ENCODE results near the gene TYSND1.
"Not testable (repeated sequence)": the region's sequence is repeated elsewhere in the genome, so short reads cannot be mapped to it uniquely, and the experiment has no call there.

The TYSND1 gene

DNA sequence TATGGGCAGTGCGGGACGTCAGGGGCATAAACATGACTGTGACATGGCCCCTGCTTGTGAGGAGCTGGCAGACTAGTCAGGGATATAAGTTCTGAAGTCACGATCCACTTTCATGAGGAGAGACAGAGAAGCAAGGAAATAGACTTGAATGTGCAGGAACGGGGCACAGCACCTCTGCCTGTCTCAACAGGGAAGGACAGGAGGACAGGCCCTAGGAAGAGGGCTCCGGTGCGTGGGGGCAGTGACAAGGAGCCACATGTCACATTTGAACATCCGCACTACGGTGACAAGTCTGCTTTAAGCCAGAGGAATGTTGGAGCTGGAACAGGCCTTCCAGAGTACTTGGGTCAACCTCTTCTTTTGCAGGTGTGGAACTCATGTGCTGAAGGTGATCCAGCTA lies 43.6 kb upstream of the TYSND1 start:
- in situ Hi-C loops (cut with MboI; ENCODE audit: low sequenced_read_pairs, unreplicated experiment), result no loop called here
- DNase-seq (ENCODE audit: low spot score), result no peak
- TF ChIP-seq, protein P1, sequence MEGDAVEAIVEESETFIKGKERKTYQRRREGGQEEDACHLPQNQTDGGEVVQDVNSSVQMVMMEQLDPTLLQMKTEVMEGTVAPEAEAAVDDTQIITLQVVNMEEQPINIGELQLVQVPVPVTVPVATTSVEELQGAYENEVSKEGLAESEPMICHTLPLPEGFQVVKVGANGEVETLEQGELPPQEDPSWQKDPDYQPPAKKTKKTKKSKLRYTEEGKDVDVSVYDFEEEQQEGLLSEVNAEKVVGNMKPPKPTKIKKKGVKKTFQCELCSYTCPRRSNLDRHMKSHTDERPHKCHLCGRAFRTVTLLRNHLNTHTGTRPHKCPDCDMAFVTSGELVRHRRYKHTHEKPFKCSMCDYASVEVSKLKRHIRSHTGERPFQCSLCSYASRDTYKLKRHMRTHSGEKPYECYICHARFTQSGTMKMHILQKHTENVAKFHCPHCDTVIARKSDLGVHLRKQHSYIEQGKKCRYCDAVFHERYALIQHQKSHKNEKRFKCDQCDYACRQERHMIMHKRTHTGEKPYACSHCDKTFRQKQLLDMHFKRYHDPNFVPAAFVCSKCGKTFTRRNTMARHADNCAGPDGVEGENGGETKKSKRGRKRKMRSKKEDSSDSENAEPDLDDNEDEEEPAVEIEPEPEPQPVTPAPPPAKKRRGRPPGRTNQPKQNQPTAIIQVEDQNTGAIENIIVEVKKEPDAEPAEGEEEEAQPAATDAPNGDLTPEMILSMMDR (IDR thresholded peaks at IDR 0.05; ENCODE audit: borderline replicate concordance, control extremely low read depth, extremely low read depth, insufficient read depth, missing control alignments), result no peak

DNA sequence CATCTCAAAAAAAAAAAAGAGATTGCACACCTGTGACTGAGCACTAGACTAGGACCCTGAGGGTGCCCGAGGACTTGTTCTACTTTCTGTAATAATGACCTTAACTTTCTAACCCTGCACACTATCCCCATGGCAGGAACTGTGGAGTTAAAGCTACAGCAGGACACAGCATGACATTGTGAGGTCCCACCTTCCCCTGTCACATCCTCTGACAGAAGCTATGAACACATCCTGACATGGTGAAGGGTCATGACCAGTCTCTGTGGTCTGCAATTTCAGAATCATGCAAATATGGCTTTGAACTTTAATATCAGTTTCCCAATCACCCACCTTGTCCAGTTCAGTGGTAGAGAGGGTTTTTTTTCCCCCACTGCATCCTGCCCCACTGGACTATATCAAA lies 42.3 kb upstream of the TYSND1 start:
- TF ChIP-seq, protein P1 (IDR thresholded peaks at IDR 0.05; ENCODE audit: borderline replicate concordance, control extremely low read depth, extremely low read depth, insufficient read depth, missing control alignments), result no peak
- no peak for DNase-seq (ENCODE audit: low spot score)
- in situ Hi-C loops (cut with MboI; ENCODE audit: low sequenced_read_pairs, unreplicated experiment), result no loop called here

DNA sequence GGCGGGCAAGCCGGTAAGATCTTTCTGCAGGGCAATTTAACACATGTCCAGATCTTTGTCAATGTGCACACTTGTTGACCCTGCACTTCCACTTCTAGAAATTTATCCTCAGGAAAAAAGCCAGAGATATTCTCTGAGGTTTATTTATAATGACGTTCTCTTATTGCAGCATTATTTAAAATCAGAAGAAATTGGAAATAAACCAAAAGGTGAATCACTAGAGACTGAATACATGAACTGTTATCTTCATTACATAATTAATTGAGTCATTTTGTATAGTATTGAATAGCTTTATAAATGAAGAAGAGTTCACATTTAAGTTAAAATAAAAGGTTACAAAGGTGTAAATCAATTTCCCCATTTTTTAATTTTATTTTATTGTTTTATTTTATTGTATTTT lies 40.1 kb upstream of the TYSND1 start:
- TF ChIP-seq, protein P1 (IDR thresholded peaks at IDR 0.05; ENCODE audit: borderline replicate concordance, control extremely low read depth, extremely low read depth, insufficient read depth, missing control alignments), result no peak
- no peak for DNase-seq (ENCODE audit: low spot score)
- in situ Hi-C loops (cut with MboI; ENCODE audit: low sequenced_read_pairs, unreplicated experiment), result no loop called here

DNA sequence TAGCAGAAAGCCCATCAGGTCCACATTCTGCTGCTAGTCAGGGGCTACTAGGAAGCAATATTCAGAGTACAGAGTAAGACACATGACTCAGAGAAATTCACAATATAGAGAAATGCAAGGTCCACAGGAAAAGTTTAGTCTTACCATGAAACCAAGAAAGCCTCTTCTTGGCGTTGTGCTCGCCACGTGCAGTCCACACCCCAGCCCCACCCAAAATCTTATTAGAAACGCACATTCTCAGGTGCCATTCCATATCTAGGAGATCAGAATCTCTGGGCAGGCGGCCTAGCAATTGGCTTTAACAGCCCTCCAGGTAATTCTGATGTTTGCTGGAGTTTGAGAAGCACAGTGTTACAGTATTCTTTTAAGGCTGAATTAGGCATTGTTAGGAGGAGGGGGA lies 39.6 kb upstream of the TYSND1 start:
- TF ChIP-seq, protein P1 (IDR thresholded peaks at IDR 0.05; ENCODE audit: borderline replicate concordance, control extremely low read depth, extremely low read depth, insufficient read depth, missing control alignments), result no peak
- in situ Hi-C loops (cut with MboI; ENCODE audit: low sequenced_read_pairs, unreplicated experiment), result no loop called here
- DNase-seq (ENCODE audit: low spot score), result no peak

DNA sequence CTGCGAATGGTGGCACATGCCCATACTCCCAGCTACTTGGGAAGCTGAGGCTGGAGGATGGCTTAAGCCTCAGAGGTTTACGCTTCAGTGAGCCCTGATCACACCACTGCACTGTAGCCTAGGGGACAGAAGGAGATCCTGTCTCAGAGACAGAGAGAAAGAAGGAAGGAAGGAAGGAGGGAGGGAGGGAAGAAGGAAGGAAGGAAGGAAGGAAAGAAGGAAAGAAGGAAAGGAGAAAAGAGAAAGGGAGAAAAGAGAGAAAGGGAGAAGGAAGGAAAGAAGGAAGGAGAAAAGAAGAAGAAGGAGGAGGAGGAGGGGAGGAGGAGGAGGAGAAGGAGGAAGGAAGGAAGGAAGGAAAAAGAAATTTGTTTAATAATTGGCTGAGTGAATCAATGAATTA lies 36.8 kb upstream of the TYSND1 start:
- no peak for DNase-seq (ENCODE audit: low spot score)
- TF ChIP-seq, protein P1 (IDR thresholded peaks at IDR 0.05; ENCODE audit: borderline replicate concordance, control extremely low read depth, extremely low read depth, insufficient read depth, missing control alignments), result no peak
- in situ Hi-C loops (cut with MboI; ENCODE audit: low sequenced_read_pairs, unreplicated experiment), result no loop called here

DNA sequence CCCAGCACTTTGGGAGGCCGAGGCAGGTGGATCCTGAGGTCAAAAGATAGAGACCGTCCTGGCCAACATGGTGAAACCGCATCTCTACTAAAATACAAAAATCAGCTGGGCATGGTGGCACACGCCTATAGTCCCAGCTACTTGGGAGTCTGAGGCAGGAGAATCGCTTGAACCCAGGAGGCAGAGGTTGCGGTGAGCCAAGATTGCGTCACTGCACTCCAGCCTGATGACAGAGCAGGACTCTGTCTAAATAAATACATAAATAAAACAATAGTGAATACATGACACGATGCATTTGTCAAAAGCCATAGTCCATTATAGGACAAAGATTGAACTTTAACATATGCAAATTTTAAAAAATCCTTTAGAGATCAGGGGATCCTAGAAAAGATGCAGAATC lies 32.7 kb upstream of the TYSND1 start:
- in situ Hi-C loops (cut with MboI; ENCODE audit: low sequenced_read_pairs, unreplicated experiment); DNase-seq (ENCODE audit: low spot score): not testable (repeated sequence)

DNA sequence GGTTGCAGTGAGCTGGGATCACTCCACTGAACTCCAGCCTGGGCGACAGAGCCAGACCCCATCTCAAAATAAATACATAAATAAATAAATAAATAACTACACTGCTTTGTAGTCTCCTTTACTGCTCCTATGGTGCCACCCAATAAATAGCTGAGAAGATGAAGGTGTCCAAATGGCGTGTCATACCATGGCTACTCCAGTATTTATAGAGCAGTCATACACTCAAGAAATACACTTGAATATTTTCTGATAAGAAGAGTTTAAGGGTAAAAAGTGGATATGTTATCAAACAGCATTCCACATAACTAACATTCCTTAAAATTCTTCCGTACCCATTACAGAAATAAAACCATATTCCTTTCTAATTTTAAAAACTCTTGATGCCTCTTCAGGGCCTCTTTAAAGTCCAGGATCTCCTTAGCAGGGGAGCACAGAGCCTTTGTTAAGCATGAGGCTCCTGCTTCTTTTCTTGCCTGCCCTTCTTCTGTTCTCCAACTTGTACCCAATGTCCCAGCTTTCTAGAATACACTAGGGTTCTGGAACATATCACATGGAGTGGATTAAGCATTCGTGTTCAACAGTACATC lies 31.7 kb upstream of the TYSND1 start:
- in situ Hi-C loops (cut with MboI; ENCODE audit: low sequenced_read_pairs, unreplicated experiment), result no loop called here
- TF ChIP-seq, protein P1 (IDR thresholded peaks at IDR 0.05; ENCODE audit: borderline replicate concordance, control extremely low read depth, extremely low read depth, insufficient read depth, missing control alignments), result no peak
- DNase-seq (ENCODE audit: low spot score), result no peak
